Activated naive CD4-positive, alpha-beta T cell treated with Interleukin-2 at 50 U/mL for 16 hours (primary cell): ENCODE measurements around the gene VN1R5.
"Not testable (repeated sequence)": the region's sequence is repeated elsewhere in the genome, so short reads cannot be mapped to it uniquely, and the experiment has no call there.

ENCODE experiments used
- DNase-seq: peaks from one replicate; pipeline ENCODE4 v3.0.0-alpha.2; 2020

VN1R5 gene

GRCh38 chr1:247274605-247275256, 18.9 kb downstream of the VN1R5 start:
- DNase-seq: no peak

DNA sequence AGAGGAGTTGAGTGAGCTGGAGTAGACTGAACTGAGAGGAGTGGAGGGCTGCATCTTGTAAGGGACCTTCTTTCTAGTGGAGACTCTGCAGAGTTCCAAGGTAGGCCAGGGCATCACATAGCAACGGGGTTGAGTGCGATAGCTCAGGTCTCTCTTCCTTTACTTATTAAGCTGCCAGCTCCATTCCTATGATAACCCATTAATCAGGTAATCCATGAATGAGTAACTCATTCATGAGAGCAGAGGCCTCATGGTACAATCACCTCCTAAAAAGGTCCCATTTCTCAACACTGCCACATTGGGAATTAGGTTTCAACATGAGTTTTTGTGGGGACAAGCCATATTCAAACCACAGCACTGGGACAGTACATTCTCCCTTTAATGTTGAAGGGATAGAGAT, 21.3 kb downstream of the VN1R5 start:
- DNase-seq: no peak

GRCh38 chr1:247281001-247281574, 25.2 kb downstream of the VN1R5 start:
- no peak for DNase-seq

DNA sequence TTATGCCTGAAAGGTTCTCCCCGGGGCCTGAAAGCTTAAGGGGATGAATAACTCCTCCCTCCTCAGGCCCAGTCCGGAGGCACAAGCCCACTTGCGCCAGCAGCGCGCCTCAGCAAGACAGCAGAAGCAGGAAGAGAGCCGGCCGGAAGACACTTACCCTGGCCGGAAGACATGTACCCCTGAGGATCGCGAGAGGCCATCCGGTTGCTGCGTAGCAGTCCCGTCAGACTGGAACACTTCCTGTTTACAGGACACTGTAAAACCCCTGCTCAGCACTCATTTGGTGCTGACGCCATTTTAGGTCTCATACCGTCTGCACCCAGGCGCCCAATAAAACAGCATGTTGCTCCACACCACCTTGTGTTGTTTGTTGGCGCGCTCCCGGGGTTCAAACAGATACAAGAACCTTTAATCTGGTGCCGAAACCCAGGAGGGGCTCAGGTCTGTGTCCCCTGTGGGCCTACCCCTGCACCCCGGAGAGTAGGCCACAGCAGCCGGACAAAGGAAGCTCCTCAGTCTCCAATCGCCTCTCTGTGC, 30.3 kb downstream of the VN1R5 start:
- DNase-seq: no peak

- DNase-seq: no peak
Observed at GRCh38 chr1:247287460-247287859, 31.6 kb downstream of the VN1R5 start.

DNA sequence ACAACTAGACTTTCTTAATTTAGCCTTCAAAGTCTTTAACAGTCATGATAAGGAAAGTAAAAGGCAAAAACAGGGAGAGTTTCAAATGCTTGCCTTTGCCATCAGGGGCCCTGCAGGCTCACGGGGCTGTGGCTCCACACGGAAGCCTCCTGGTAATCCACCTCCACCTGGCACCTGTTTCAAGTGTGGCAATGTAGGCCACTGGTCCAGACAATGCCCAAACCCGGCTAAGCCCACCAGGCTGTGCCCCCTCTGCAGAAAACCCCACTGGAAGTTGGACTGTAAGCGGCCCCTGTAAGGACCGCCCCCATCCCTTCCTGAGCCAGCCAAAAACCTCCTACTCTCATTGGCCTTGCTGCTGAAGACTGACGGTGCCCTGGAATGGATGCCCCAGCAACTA, 32.5 kb downstream of the VN1R5 start:
- no peak for DNase-seq

GRCh38 chr1:247289274-247289892, 33.5 kb downstream of the VN1R5 start:
- not testable (repeated sequence) for DNase-seq

DNA sequence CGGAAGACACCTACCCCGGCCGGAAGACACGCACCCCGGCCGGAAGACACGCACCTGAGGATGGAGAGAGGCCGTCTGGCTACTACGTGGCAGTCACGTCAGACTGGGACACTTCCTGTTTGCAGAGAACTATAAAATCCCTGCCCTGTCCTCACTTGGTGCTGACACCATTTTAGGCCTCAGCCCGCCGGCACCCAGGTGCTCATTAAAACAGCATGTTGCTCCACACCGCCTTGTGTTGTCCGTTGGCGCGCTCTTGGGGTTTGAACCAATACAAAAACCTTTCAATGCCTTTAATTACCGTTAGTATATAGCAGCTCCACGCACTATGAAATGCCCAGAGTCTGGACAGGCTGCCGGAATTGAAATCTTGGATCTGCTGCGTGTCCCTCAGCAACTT, 34.7 kb downstream of the VN1R5 start:
- no peak for DNase-seq

GRCh38 chr1:247291161-247291560, 35.3 kb downstream of the VN1R5 start:
- DNase-seq: no peak

DNA sequence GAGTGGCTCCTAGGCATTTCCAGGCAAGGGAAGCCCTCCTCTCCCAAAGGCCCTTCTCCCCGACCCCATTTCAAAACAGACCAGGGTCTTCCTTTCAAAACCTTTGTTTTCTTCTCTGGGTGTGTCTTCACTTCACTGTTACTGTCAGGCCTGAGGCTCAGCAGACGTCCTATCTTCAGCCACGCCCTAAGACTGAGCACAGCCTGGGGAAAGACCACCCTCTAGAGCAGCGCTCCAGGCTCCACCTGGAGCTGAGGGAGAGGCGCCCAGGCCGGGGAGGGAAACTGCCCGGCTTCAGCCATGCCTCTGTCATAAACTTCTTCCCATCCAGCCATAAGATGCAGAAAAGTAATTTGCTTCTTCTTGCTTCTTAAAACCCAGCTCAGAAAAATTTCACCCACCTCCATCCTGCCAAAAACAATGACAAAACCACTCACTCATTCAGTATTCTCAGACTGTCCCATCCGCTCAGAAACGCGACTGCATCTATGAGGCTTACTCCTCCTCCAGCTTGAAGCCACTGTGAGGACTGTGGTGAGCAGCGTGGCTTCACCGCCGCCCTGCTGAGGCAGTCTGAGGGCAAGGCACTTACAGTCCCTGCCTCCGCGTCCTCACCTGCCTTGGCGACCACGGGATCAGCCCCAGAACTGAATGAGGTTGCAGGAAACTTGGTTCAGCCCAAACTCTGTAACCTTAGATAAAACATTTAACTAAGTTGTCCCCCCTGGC, 36.1 kb downstream of the VN1R5 start:
- DNase-seq: no peak

- DNase-seq: no peak
Observed at GRCh38 chr1:247293047-247293446, 37.2 kb downstream of the VN1R5 start.

GRCh38 chr1:247294282-247294681, 38.4 kb downstream of the VN1R5 start:
- no peak for DNase-seq

- no peak for DNase-seq
Observed at GRCh38 chr1:247295274-247295684, 39.4 kb downstream of the VN1R5 start.

DNA sequence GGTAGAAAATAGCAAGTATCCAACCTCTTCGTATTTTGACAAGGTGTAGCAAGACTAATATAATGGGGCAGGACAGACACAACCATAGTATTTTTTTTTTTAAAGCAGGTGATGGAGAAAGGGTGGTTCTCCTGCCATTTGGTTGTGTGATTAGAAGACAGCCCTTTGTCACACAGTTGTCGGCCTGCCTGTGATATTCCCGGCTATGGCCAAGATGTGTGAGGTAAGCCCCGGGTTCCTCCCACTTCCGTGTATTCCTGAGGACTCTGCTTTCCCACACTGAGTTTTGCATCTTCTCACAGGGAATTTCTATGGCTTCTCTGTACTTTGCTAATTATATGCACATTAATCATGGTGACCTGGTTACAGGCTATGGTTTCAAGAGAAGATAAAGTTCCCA, 39.9 kb downstream of the VN1R5 start:
- DNase-seq: no peak

- no peak for DNase-seq
Observed at GRCh38 chr1:247296599-247297180, 40.8 kb downstream of the VN1R5 start.

GRCh38 chr1:247297263-247298123, 41.6 kb downstream of the VN1R5 start:
- no peak for DNase-seq

DNA sequence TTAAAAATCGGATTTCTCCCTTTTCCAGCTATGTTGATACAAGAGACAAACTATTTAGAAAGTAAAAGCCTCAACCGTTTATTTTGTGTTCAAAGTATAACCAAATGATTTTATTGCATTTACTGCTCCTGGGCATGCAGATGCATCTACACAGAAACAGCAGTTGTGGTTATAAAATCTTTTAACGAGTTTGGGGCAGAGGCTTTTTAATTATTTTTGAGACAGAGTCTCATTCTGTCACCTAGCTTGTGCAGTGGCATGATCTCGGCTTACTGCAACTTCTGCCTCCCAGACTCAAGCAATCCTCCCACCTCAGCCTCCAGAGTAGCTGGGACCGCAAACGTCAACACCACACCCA, 42.2 kb downstream of the VN1R5 start:
- DNase-seq: no peak

GRCh38 chr1:247298701-247299100, 42.8 kb downstream of the VN1R5 start:
- DNase-seq: no peak

- no peak for DNase-seq
Observed at GRCh38 chr1:247299723-247300381, 44.0 kb downstream of the VN1R5 start.

GRCh38 chr1:247300491-247301175, 44.8 kb downstream of the VN1R5 start:
- DNase-seq: no peak

DNA sequence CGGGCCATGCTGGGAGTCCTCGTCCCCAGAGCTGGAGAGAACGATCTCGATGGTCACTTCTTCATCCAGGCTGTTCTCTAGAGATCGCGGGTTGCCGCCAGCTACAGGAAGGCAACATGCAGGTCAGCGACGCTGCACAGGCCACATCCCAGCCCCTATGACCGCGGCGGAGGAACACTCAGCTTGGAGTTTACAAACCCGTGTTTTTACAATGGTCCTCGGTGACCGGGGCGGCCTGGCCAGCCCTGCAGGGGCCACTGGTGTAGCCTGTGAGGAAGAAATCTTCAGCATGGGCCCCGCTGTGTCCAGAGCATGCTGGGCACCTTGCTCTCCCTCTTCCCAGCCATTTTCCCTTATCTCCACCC, 45.3 kb downstream of the VN1R5 start:
- DNase-seq: no peak
